Skeletal muscle tissue (tissue), 4 donors: ENCODE data around the gene MZB1. TPM values are rescaled to one million over a fixed set of nuclear protein-coding genes. Genes with fewer than 3 reads are reported as not detected.

Source experiments
- H3K27ac ChIP-seq: one replicate; pipeline ENCODE4 v1.7.0; 2013; ENCODE audit warnings: mild to moderate bottlenecking, low read depth, low read length, inconsistent platforms
- H3K27me3 ChIP-seq, 3 donors: one replicate each; pipeline ENCODE4 v1.7.0; 2013; ENCODE audit warnings: low read length in 3 of 3; ENCODE audit not compliant: control insufficient read depth in 3 of 3, insufficient read depth in 3 of 3
- H3K36me3 ChIP-seq, 3 donors: one replicate each; pipeline ENCODE4 v1.7.0; 2013; ENCODE audit warnings: low read length in 3 of 3; ENCODE audit not compliant: control insufficient read depth in 3 of 3, insufficient read depth in 3 of 3
- H3K4me1 ChIP-seq, 3 donors: one replicate each; pipeline ENCODE4 v1.7.0; 2013; ENCODE audit warnings: low read length in 3 of 3, mild to moderate bottlenecking in 3 of 3; ENCODE audit not compliant: control insufficient read depth in 3 of 3, insufficient read depth in 3 of 3
- H3K4me3 ChIP-seq, 3 donors: one replicate each; pipeline ENCODE4 v1.7.0; 2013; ENCODE audit warnings: low read length in 3 of 3
- H3K9ac ChIP-seq, 3 donors: one replicate each; pipeline ENCODE4 v1.7.0; 2013; ENCODE audit warnings: low read length in 3 of 3, mild to moderate bottlenecking in 3 of 3, moderate library complexity in 2 of 3, low read depth in 1 of 3
- H3K9me3 ChIP-seq, 3 donors: one replicate each; pipeline ENCODE4 v1.7.0; 2013; ENCODE audit warnings: low read length in 3 of 3; ENCODE audit not compliant: control insufficient read depth in 3 of 3
- total RNA-seq: library from RNA; depleted of rRNA; stranded (reverse); fragments of >200 nt; gene quantifications from one replicate; pipeline ENCODE4 v1.2.3, GENCODE V29; 2014
- donor health status: Osteomylitis.

The MZB1 gene
- 0.52 TPM for total RNA-seq

GRCh38 chr5:139389701-139390638 lies at the start of gene MZB1:
MZB1 (minus strand) TSS chr5:139389913; CDS start chr5:139389856, 57 bp downstream.
- H3K27ac ChIP-seq, result peak within 1 kb of the TSS; percentile 98
- H3K9me3 ChIP-seq, result no peaks in the 10 kb centered on the region
- H3K4me1 ChIP-seq, result peaks cover 50 to 66% (median 54%) of the 10 kb centered on the region in 3 donors
- peak within 1 kb of the TSS; percentile 20 to 98 (median 96) for H3K9ac ChIP-seq
- H3K4me3 ChIP-seq, result peak within 1 kb of the TSS; percentile 67 to 92 (median 73)
- peaks cover 7 to 14% (median 14%) of the 10 kb centered on the region in 3 donors for H3K36me3 ChIP-seq
- H3K27me3 ChIP-seq, result no peaks in the 10 kb centered on the region

- Histone ChIP-seq H3K4me1 (peaks cover 10 to 19% (median 10%) of the 10 kb centered on the region in 3 donors), H3K4me3 (peak within 1 kb of the TSS; percentile 99), H3K9me3 (no peaks in the 10 kb centered on the region), H3K36me3 (peaks cover 6 to 14% (median 7%) of the 10 kb centered on the region in 3 donors), H3K27ac (peak within 1 kb of the TSS; percentile 99), H3K9ac (peak within 1 kb of the TSS; percentile 98 to 100 (median 99)), H3K27me3 (no peaks in the 10 kb centered on the region)
These were observed 49.5 kb upstream of the MZB1 start, which contains the start of gene DNAJC18 for GRCh38 chr5:139439013-139439903. DNAJC18 (minus strand) TSS chr5:139439525; CDS start chr5:139439445, 80 bp downstream.

GRCh38 chr5:139438707-139439012 lies 48.9 kb upstream of the MZB1 start:
- Histone ChIP-seq H3K27ac (peak overlapping the region; percentile 99), H3K4me1 (peaks cover 10 to 16% (median 10%) of the 10 kb centered on the region in 3 donors), H3K4me3 (peak overlapping the region; percentile 99), H3K9ac (peak overlapping the region; percentile 86 to 100 (median 98)), H3K27me3 (no peaks in the 10 kb centered on the region), H3K9me3 (no peaks in the 10 kb centered on the region), H3K36me3 (peaks cover 7 to 16% (median 9%) of the 10 kb centered on the region in 3 donors)

- H3K4me3 ChIP-seq, result no peak overlapping the region
- peaks cover 10 to 16% (median 10%) of the 10 kb centered on the region in 3 donors for H3K4me1 ChIP-seq
- no peaks in the 10 kb centered on the region for H3K27me3 ChIP-seq
- peaks cover 7 to 22% (median 14%) of the 10 kb centered on the region in 3 donors for H3K36me3 ChIP-seq
- no peak overlapping the region for H3K9ac ChIP-seq
- H3K9me3 ChIP-seq, result no peaks in the 10 kb centered on the region
- H3K27ac ChIP-seq, result no peak overlapping the region
These were observed 46.0 kb upstream of the MZB1 start for GRCh38 chr5:139435676-139436075.

- Histone ChIP-seq H3K9me3 (no peaks in the 10 kb centered on the region), H3K4me3 (no peak overlapping the region), H3K27me3 (no peaks in the 10 kb centered on the region), H3K36me3 (peaks cover 8 to 24% (median 11%) of the 10 kb centered on the region in 3 donors), H3K4me1 (no peaks in the 10 kb centered on the region), H3K27ac (no peak overlapping the region), H3K9ac (no peak overlapping the region)
These were observed 42.0 kb upstream of the MZB1 start for GRCh38 chr5:139431706-139432105.

GRCh38 chr5:139430015-139430414 lies 40.3 kb upstream of the MZB1 start:
- no peak overlapping the region for H3K4me3 ChIP-seq
- no peaks in the 10 kb centered on the region for H3K9me3 ChIP-seq
- no peak overlapping the region for H3K27ac ChIP-seq
- H3K4me1 ChIP-seq, result peaks cover 5 to 15% (median 5%) of the 10 kb centered on the region in 3 donors
- peaks cover 8 to 21% (median 11%) of the 10 kb centered on the region in 3 donors for H3K36me3 ChIP-seq
- H3K9ac ChIP-seq, result no peak overlapping the region
- no peaks in the 10 kb centered on the region for H3K27me3 ChIP-seq

- Histone ChIP-seq H3K27me3 (no peaks in the 10 kb centered on the region), H3K4me3 (no peak overlapping the region), H3K36me3 (peaks cover 3 to 19% (median 17%) of the 10 kb centered on the region in 3 donors), H3K9me3 (no peaks in the 10 kb centered on the region), H3K27ac (peak overlapping the region; percentile 31), H3K9ac (peak overlapping the region in 1 of 3 donors; percentile 40), H3K4me1 (peaks cover 5 to 23% (median 12%) of the 10 kb centered on the region in 3 donors)
These were observed 36.6 kb upstream of the MZB1 start for GRCh38 chr5:139426203-139426885.

GRCh38 chr5:139425497-139425896 lies 35.8 kb upstream of the MZB1 start:
- H3K36me3 ChIP-seq, result peaks cover 3 to 20% (median 17%) of the 10 kb centered on the region in 3 donors
- H3K4me1 ChIP-seq, result peaks cover 5 to 23% (median 12%) of the 10 kb centered on the region in 3 donors
- no peaks in the 10 kb centered on the region for H3K27me3 ChIP-seq
- H3K4me3 ChIP-seq, result no peak overlapping the region
- H3K9me3 ChIP-seq, result no peaks in the 10 kb centered on the region
- H3K9ac ChIP-seq, result peak overlapping the region in 2 of 3 donors; percentile 7 to 23
- H3K27ac ChIP-seq, result peak overlapping the region; percentile 31

GRCh38 chr5:139422307-139422893 lies 32.7 kb upstream of the MZB1 start:
- no peak overlapping the region for H3K9ac ChIP-seq
- no peak overlapping the region for H3K4me3 ChIP-seq
- H3K9me3 ChIP-seq, result no peaks in the 10 kb centered on the region
- peaks cover 2 to 17% (median 11%) of the 10 kb centered on the region in 3 donors for H3K36me3 ChIP-seq
- no peaks in the 10 kb centered on the region for H3K27me3 ChIP-seq
- H3K4me1 ChIP-seq, result peaks cover 28 to 50% (median 36%) of the 10 kb centered on the region in 3 donors
- no peak overlapping the region for H3K27ac ChIP-seq
